Measurements from ENCODE around the gene ROBO1. TPM values are rescaled to one million over a fixed set of nuclear protein-coding genes. Genes with fewer than 3 reads are reported as not detected.

ROBO1 gene
- total RNA-seq, 1 experiment from 2014 or later: 3.2 TPM

- DNase-seq (ENCODE audit: extremely low read depth, low read depth): no peak
Measured at GRCh38 chr3:79392479-79392878, 375.3 kb downstream of the ROBO1 start.

GRCh38 chr3:79390352-79390751 is 377.4 kb downstream of the ROBO1 start:
- no peak for DNase-seq (ENCODE audit: extremely low read depth, low read depth)

- DNase-seq (ENCODE audit: extremely low read depth, low read depth): no peak
Measured at GRCh38 chr3:79385211-79385610, 382.6 kb downstream of the ROBO1 start.

DNA sequence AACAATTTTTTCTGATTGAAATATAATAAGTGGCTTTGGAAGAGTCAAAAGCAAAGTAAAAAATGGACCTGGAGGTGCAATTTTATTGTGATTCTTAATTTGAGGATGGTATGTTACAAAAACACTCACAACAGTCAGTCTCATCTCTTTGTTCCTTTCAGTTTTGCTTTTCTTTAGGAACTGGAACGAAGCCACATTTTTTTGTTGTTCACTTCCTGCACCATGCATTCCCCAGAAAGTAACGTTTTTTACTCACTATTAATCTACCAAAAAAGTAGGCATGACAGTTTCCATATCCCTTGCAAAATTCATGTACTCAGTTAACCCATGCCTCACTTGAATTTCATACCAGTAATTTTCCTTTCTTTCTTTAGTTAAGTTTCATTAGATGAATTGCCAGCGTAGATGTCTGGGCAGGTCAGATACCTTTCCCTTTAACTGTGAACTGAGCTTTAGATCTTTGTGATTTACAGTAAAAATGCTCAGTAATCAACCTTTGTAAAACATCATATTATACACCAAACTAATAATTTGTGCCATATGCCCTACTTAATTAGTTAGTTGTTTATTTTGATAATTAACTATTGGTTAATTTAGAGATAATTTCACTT is 384.3 kb downstream of the ROBO1 start:
- DNase-seq (ENCODE audit: extremely low read depth, low read depth): no peak

- no peak for DNase-seq (ENCODE audit: extremely low read depth, low read depth)
Measured at GRCh38 chr3:79380581-79380980, 387.2 kb downstream of the ROBO1 start.

DNA sequence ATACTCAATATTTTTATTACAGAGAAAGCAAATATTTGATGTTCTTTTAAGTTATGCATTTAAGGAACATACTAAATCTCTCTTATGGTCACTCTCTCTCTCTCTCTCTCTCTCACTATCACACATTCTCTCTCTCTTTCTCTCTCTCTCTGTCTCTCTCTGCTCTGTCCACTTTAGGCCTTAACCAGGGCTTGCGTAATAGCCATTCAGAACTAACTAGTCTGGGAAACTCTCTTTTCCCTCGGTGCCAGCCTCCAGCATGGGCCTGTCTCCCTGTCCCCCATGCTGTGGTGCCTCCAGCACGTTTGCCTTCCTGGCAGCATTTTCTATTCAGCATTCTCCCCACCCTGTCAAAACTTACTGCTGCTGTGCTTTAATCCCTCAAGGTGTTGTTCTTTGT is 389.7 kb downstream of the ROBO1 start:
- DNase-seq (ENCODE audit: extremely low read depth, low read depth): no peak

- no peak for DNase-seq (ENCODE audit: extremely low read depth, low read depth)
Measured at GRCh38 chr3:79369306-79369705, 398.5 kb downstream of the ROBO1 start.

- no peak for DNase-seq (ENCODE audit: extremely low read depth, low read depth)
Measured at GRCh38 chr3:79368403-79368802, 399.4 kb downstream of the ROBO1 start.

DNA sequence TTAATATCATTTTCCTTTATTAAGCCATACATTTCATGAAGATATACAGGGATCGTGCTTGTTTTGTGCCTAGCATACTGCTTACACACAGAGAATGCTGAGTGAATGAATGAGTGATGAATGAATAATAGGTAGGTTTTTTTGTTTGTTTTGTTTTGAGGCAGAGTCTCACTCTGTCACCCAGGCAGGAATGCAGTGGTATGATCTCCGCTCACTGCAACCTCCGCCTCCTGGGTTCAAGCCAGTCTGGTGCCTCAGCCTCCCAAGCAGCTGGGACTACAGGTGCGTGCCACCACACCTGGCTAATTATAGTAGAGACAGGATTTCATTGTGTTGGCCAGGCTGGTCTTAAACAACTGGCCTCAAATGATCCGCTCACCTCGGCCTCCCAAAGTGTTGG is 400.0 kb downstream of the ROBO1 start:
- DNase-seq (ENCODE audit: extremely low read depth, low read depth): no peak

GRCh38 chr3:79367066-79367465 is 400.7 kb downstream of the ROBO1 start:
- DNase-seq (ENCODE audit: extremely low read depth, low read depth): no peak

DNA sequence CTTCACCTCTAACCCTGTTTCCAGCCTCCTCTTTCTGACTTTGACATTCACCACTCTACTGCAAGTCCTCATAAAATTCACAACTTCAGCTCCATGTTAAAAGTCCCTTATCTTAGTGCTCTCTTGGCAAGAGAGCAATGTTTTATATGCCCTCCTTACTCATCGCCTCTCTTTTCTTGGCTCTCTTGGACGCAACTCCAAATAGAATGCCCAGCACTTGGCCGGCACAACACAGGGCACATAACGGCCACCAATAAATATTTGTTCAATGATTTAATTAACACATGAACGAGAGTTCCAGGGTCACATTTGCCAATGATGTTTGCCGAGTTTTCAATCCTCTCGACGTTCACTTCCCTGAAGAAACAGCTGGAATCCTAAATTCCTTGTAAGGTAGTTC is 401.4 kb downstream of the ROBO1 start:
- DNase-seq (ENCODE audit: extremely low read depth, low read depth): no peak

DNA sequence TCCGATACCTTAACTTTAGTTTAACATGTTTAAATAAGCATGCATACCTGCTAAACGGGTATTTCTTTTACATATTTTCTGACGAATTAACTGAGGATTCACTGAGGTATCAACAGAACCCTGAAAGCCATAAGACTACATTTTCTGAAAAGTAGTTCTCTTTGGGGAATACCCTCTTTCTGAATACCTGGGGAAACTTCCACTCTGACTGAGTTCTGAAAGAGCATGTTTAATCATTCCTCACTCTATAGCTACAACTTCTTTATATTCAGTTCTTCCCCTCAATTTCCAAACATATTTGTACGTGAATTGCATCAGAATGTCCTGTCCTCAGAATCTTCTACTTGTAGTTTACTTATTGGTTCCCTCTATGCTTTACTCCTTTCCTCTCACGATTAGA is 403.0 kb downstream of the ROBO1 start:
- no peak for DNase-seq (ENCODE audit: extremely low read depth, low read depth)

GRCh38 chr3:79362571-79363270 is 405.1 kb downstream of the ROBO1 start:
- DNase-seq (ENCODE audit: extremely low read depth, low read depth): no peak

- peak; percentile 20 for DNase-seq (ENCODE audit: extremely low read depth, low read depth)
Measured at GRCh38 chr3:79361748-79362378, 405.9 kb downstream of the ROBO1 start.

DNA sequence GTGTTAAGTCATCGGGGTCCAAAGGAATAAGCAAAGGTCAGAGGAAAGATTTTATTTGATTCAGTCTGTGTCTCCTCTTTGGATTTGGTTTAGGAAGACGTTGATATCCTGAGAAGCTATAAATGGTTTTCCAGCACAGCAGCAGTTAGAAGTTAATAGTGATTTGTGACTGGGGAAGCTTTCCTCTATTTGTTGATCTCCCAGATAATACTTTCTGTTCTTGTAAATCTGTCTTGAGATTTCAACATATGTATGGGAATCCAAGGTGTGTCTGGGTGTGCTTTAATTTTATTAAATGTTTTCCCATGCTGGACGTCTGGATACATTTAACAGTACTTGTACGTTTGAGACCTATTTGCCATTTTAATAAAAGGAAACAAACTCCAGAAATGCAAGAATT is 409.5 kb downstream of the ROBO1 start:
- no peak for DNase-seq (ENCODE audit: extremely low read depth, low read depth)

GRCh38 chr3:79354179-79354688 is 413.6 kb downstream of the ROBO1 start:
- no peak for DNase-seq (ENCODE audit: extremely low read depth, low read depth)

DNA sequence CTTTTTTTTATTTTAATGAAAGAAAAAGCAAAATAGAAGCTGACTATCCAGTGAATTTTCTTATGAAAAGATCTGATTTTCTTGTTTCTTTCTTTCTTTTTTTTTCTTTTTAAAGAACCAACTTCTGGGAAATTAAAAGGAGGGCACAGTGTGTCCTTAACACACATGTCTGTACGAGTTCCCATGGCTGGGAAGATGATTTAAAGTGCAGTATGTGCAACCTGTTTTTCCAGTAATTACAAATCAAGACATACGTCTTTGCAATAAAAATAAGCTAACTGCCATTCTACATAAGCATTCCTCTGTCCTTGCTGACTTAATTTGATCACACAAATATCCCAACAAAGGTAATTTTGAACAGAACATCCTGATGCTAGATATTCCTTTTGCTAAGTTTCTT is 416.1 kb downstream of the ROBO1 start:
- no peak for DNase-seq (ENCODE audit: extremely low read depth, low read depth)

- no peak for DNase-seq (ENCODE audit: extremely low read depth, low read depth)
Measured at GRCh38 chr3:79344876-79345871, 422.6 kb downstream of the ROBO1 start.

GRCh38 chr3:79341961-79342360 is 425.8 kb downstream of the ROBO1 start:
- no peak for DNase-seq (ENCODE audit: extremely low read depth, low read depth)

- DNase-seq (ENCODE audit: extremely low read depth, low read depth): no peak
Measured at GRCh38 chr3:79339846-79340245, 428.0 kb downstream of the ROBO1 start.

GRCh38 chr3:79337798-79338197 is 430.0 kb downstream of the ROBO1 start:
- no peak for DNase-seq (ENCODE audit: extremely low read depth, low read depth)

All from NCI-H460 (cell line).